MM.1S (cell line): ENCODE results near the gene EMSY.

Experiments used
- DNase-seq: peaks from one replicate; pipeline ENCODE4 v3.0.0-alpha.2; 2015
- H2AFZ ChIP-seq: fragments of 300-600 bp; sonication (generic); 2 replicates; pipeline ENCODE4 v1.6.0; 2016; ENCODE audit warnings: antibody characterized with exemption, low read length
- H3F3A ChIP-seq: fragments of 300-600 bp; sonication (generic); 2 replicates; pipeline ENCODE4 v1.6.1; 2016; ENCODE audit warnings: mild to moderate bottlenecking, antibody characterized with exemption, low read length, moderate library complexity, mixed read lengths; ENCODE audit not compliant: insufficient read depth
- H3K27ac ChIP-seq: fragments of 300-600 bp; sonication (generic); 2 replicates; pipeline ENCODE4 v1.5.1; 2016; ENCODE audit warnings: mild to moderate bottlenecking, low read length
- H3K27me3 ChIP-seq: fragments of 300-600 bp; sonication (generic); replicated peaks from 2 replicates; pipeline ENCODE4 v1.6.0; 2016; ENCODE audit warnings: low read length; ENCODE audit not compliant: insufficient read depth
- H3K36me3 ChIP-seq: fragments of 300-600 bp; sonication (generic); replicated peaks from 2 replicates; pipeline ENCODE4 v1.6.1; 2016; ENCODE audit warnings: mild to moderate bottlenecking, low read length, mixed read lengths; ENCODE audit not compliant: insufficient read depth
- H3K4me1 ChIP-seq: fragments of 300-600 bp; sonication (generic); 2 replicates; pipeline ENCODE4 v1.6.1; 2016; ENCODE audit warnings: low read length, mixed read lengths
- H3K4me2 ChIP-seq: fragments of 300-600 bp; sonication (generic); 2 replicates; pipeline ENCODE4 v1.6.0; 2016; ENCODE audit warnings: low read depth, low read length
- H3K4me3 ChIP-seq: fragments of 300-600 bp; sonication (generic); 2 replicates; pipeline ENCODE4 v1.5.1; 2016; ENCODE audit warnings: low read length, mixed read lengths
- H3K79me2 ChIP-seq: fragments of 300-600 bp; sonication (generic); 2 replicates; pipeline ENCODE4 v1.6.1; 2016; ENCODE audit warnings: mixed run types, low read length, mixed read lengths
- H3K9ac ChIP-seq: fragments of 300-600 bp; sonication (generic); 2 replicates; pipeline ENCODE4 v1.6.1; 2016; ENCODE audit warnings: low read length, mixed read lengths
- H3K9me2 ChIP-seq: fragments of 300-600 bp; sonication (generic); replicated peaks from 2 replicates; pipeline ENCODE4 v1.6.1; 2016; ENCODE audit warnings: mild to moderate bottlenecking, low read length, mixed read lengths; ENCODE audit not compliant: insufficient read depth
- H3K9me3 ChIP-seq: fragments of 300-600 bp; sonication (generic); replicated peaks from 2 replicates; pipeline ENCODE4 v1.6.1; 2016; ENCODE audit warnings: mild to moderate bottlenecking, low read length, mixed read lengths; ENCODE audit not compliant: insufficient read depth
- H4K20me1 ChIP-seq: fragments of 300-600 bp; sonication (generic); 2 replicates; pipeline ENCODE4 v1.6.1; 2016; ENCODE audit warnings: mild to moderate bottlenecking, low read length, moderate library complexity, mixed read lengths; ENCODE audit not compliant: insufficient read depth
- EZH2 ChIP-seq: fragments of 300-600 bp; sonication (generic); optimal IDR thresholded peaks from 2 replicates; pipeline ENCODE3; 2017; ENCODE audit warnings: low read depth, mild to moderate bottlenecking, antibody characterized with exemption, low read length, mixed read lengths
- EZH2phosphoT487 ChIP-seq: fragments of 300-600 bp; sonication (generic); IDR thresholded peaks from 2 replicates; pipeline ENCODE4 v1.6.1; 2018; ENCODE audit warnings: antibody characterized with exemption, low read length
- TF ChIP-seq, protein P1 (sequence below): fragments of 300-600 bp; sonication (generic); IDR thresholded peaks from 2 replicates; pipeline ENCODE4 v1.5.1; 2016; ENCODE audit warnings: antibody characterized with exemption, low read length, mixed read lengths

Gene EMSY

DNA sequence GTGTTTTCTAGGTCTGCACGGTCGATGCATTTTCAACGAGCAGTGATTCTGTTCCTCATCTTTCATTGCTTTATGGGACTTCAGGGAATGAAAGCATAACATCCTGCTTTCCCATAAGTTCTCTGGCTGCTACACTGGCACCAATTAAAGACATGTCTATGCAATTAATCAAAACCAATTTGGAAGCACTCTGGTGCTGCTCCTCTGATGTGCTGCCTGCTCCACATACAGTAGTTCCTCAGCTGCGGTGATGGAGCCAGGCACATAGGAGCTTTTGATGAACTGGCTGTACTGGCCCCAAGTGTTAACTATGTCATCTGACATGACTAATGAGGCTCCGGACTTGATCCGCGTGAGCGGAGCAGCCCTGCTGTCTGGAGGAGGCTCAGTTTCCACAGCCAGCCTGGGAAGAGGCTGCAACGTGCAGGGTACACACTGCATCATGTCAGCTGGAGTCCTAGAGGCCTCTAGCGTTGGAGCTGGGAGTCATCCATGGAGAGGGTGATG is 33.9 kb upstream of the EMSY start:
- no peak for DNase-seq
- Histone ChIP-seq H3K9ac (no peak overlapping the region), H2AFZ (no peak overlapping the region), H3K4me3 (no peak overlapping the region), H3K79me2 (no peaks in the 10 kb centered on the region), H3K4me1 (no peaks in the 10 kb centered on the region), H3K4me2 (no peak overlapping the region), H3K27ac (no peak overlapping the region), H3F3A (no peaks in the 10 kb centered on the region), H3K9me2 (no peaks in the 10 kb centered on the region), H4K20me1 (no peaks in the 10 kb centered on the region), H3K9me3 (no peaks in the 10 kb centered on the region), H3K36me3 (no peaks in the 10 kb centered on the region), H3K27me3 (no peaks in the 10 kb centered on the region)
- TF ChIP-seq EZH2 (no peak), EZH2phosphoT487 (no peak)
- TF ChIP-seq, protein P1, sequence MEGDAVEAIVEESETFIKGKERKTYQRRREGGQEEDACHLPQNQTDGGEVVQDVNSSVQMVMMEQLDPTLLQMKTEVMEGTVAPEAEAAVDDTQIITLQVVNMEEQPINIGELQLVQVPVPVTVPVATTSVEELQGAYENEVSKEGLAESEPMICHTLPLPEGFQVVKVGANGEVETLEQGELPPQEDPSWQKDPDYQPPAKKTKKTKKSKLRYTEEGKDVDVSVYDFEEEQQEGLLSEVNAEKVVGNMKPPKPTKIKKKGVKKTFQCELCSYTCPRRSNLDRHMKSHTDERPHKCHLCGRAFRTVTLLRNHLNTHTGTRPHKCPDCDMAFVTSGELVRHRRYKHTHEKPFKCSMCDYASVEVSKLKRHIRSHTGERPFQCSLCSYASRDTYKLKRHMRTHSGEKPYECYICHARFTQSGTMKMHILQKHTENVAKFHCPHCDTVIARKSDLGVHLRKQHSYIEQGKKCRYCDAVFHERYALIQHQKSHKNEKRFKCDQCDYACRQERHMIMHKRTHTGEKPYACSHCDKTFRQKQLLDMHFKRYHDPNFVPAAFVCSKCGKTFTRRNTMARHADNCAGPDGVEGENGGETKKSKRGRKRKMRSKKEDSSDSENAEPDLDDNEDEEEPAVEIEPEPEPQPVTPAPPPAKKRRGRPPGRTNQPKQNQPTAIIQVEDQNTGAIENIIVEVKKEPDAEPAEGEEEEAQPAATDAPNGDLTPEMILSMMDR: no peak

DNA sequence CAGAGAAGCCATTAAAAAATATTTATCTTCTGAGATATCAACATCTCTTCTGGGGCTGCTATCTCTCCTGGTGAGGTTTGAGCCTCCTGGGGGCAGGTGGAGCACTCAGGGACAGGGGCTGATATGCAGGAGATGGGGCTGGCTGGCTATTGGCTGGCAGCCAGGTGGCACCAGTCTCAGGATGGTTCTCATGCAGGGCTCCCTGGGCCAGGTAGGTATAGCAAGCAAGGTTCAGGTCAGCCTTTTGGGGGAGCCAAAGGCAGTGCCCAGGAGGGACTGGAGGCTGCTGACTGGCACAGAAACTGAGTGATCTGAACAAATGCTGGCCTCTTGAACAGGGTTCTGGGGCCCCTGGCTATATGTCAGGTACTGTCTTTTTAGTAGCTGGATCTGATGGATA is 29.7 kb upstream of the EMSY start:
- Histone ChIP-seq H3F3A (no peaks in the 10 kb centered on the region), H3K9me2 (no peaks in the 10 kb centered on the region), H4K20me1 (no peaks in the 10 kb centered on the region), H3K79me2 (no peaks in the 10 kb centered on the region), H3K4me1 (no peaks in the 10 kb centered on the region), H3K27me3 (no peaks in the 10 kb centered on the region), H3K4me2 (no peak overlapping the region), H3K4me3 (no peak overlapping the region), H3K36me3 (no peaks in the 10 kb centered on the region), H3K9me3 (no peaks in the 10 kb centered on the region), H2AFZ (no peak overlapping the region), H3K9ac (no peak overlapping the region), H3K27ac (no peak overlapping the region)
- TF ChIP-seq, protein P1: peak; percentile 27
- TF ChIP-seq EZH2: no peak
- peak; percentile 39 for DNase-seq

DNA sequence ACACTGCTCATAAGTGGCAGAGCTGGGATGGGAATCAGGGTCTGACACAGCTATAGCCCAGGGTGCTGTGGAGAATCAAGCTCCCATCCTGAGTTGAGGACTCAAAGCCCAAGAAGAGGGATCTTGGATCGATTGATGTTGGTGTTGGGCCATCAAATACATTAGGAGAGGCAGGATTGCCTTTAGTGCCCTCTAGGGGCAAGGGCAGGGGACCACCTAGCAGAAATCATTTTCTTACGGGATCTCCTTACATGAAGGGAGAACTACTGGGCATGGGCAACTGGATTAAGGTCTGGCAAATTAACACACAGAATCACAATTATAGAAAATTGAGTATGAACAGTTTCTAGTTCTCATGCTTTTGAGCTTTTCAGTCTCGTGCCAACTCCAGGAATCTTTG is 24.9 kb upstream of the EMSY start:
- Histone ChIP-seq H3K9me3 (no peaks in the 10 kb centered on the region), H3K4me3 (no peak overlapping the region), H3K27ac (no peak overlapping the region), H3K9me2 (no peaks in the 10 kb centered on the region), H3K4me1 (peaks cover 12% of the 10 kb centered on the region), H3K36me3 (no peaks in the 10 kb centered on the region), H4K20me1 (no peaks in the 10 kb centered on the region), H2AFZ (no peak overlapping the region), H3F3A (no peaks in the 10 kb centered on the region), H3K4me2 (no peak overlapping the region), H3K79me2 (no peaks in the 10 kb centered on the region), H3K9ac (no peak overlapping the region), H3K27me3 (no peaks in the 10 kb centered on the region)
- no peak for TF ChIP-seq EZH2phosphoT487
- TF ChIP-seq, protein P1: peak; percentile 58
- TF ChIP-seq EZH2: no peak
- DNase-seq: no peak
